K562 (cell line): ENCODE results near the gene TRMT1. TPM values are rescaled to one million over a fixed set of nuclear protein-coding genes. Genes with fewer than 3 reads are reported as not detected.

Experiments
- AFF1 ChIP-seq, 2 experiments: fragments of 450-650 bp; IDR thresholded peaks; 2 replicates each; pipeline ENCODE4 v1.6.1; 2018; ENCODE audit warnings: mild to moderate bottlenecking in 2 of 2, low read depth in 1 of 2; ENCODE audit not compliant: partially characterized antibody in 2 of 2
- CHD1 ChIP-seq: fragments of 200-600 bp; sonication (generic); IDR thresholded peaks from one replicate; pipeline ENCODE4 v1.6.1; 2012; ENCODE audit warnings: mild to moderate bottlenecking, moderate library complexity, low read length, inconsistent platforms
- E2F6 ChIP-seq, 2 experiments: IDR thresholded peaks; 2 replicates each; pipeline ENCODE4 v1.6.1; 2011; ENCODE audit warnings: borderline replicate concordance in 1 of 2, control low read depth in 1 of 2, low read depth in 1 of 2, low read length in 1 of 2, mild to moderate bottlenecking in 1 of 2, mixed read lengths in 1 of 2, moderate library complexity in 1 of 2; ENCODE audit not compliant: insufficient read depth in 1 of 2, insufficient read length in 1 of 2, poor library complexity in 1 of 2, severe bottlenecking in 1 of 2; ENCODE audit errors: extremely low read depth in 1 of 2
- ELF1 ChIP-seq: fragments of 200-800 bp; sonication (Bioruptor generic); IDR thresholded peaks from 2 replicates; pipeline ENCODE4 v1.6.1; 2016; ENCODE audit warnings: missing genetic modification characterization, missing compliant biosample characterization
- ELF2 ChIP-seq: fragments of 250-450 bp; sonication (Bioruptor Pico); IDR thresholded peaks from 2 replicates; pipeline ENCODE4 v1.5.0; 2021; ENCODE audit warnings: mild to moderate bottlenecking
- ELK1 ChIP-seq: sonication (generic); formaldehyde crosslinking; IDR thresholded peaks from 2 replicates; pipeline ENCODE4 v1.8.1; 2022; ENCODE audit warnings: missing genetic modification reagents
- FOSL1 ChIP-seq: fragments of 200-800 bp; sonication (Bioruptor generic); conservative IDR thresholded peaks from 2 replicates; pipeline ENCODE4 v1.6.1; 2016; ENCODE audit warnings: missing genetic modification characterization, missing compliant biosample characterization
- IRF9 ChIP-seq: fragments of 450-650 bp; IDR thresholded peaks from 2 replicates; pipeline ENCODE4 v1.6.1; 2016; ENCODE audit warnings: missing biosample characterization, missing genetic modification characterization
- MBD2 ChIP-seq: sonication (generic); IDR thresholded peaks from 2 replicates; pipeline ENCODE4 v1.6.1; 2016; ENCODE audit warnings: low read depth, borderline replicate concordance
- MXD1 ChIP-seq: fragments of 250-450 bp; sonication (Bioruptor Pico); IDR thresholded peaks from 2 replicates; pipeline ENCODE4 v1.8.0; 2021; ENCODE audit warnings: borderline replicate concordance, mild to moderate bottlenecking, moderate library complexity; ENCODE audit not compliant: poor library complexity, severe bottlenecking
- NCOA1 ChIP-seq: fragments of 450-650 bp; IDR thresholded peaks from 2 replicates; pipeline ENCODE4 v1.6.1; 2016; ENCODE audit warnings: low read depth
- NCOA6 ChIP-seq: fragments of 450-650 bp; IDR thresholded peaks from 2 replicates; pipeline ENCODE4 v1.6.1; 2017; ENCODE audit warnings: mild to moderate bottlenecking
- NFATC3 ChIP-seq: fragments of 450-650 bp; IDR thresholded peaks from 2 replicates; pipeline ENCODE4 v1.6.1; 2017; ENCODE audit warnings: mild to moderate bottlenecking
- NUFIP1 ChIP-seq: fragments of 450-650 bp; IDR thresholded peaks from 2 replicates; pipeline ENCODE4 v1.6.1; 2018; ENCODE audit not compliant: partially characterized antibody
- TRIM28 ChIP-seq: fragments of 450-650 bp; IDR thresholded peaks from 2 replicates; pipeline ENCODE4 v1.6.1; 2017
- YY1 ChIP-seq, 3 experiments: IDR thresholded peaks; 2 replicates each; pipeline ENCODE4 v1.6.1; 2011; ENCODE audit warnings: low read length in 2 of 3, mild to moderate bottlenecking in 2 of 3, moderate library complexity in 2 of 3, borderline replicate concordance in 1 of 3, control low read depth in 1 of 3, low read depth in 1 of 3; ENCODE audit not compliant: insufficient read depth in 3 of 3, insufficient replicate concordance in 2 of 3, control insufficient read depth in 1 of 3, insufficient read length in 1 of 3; ENCODE audit errors: extremely low read depth in 1 of 3
- ZFX ChIP-seq: sonication (generic); formaldehyde crosslinking; IDR thresholded peaks from 2 replicates; pipeline ENCODE4 v1.8.0; 2022; ENCODE audit warnings: mild to moderate bottlenecking, missing genetic modification reagents, moderate library complexity
- ZNF707 ChIP-seq: fragments of 250-450 bp; sonication (Bioruptor Pico); conservative IDR thresholded peaks from 2 replicates; pipeline ENCODE4 v1.8.0; 2022; ENCODE audit warnings: inconsistent platforms, mild to moderate bottlenecking, moderate library complexity
- ZZZ3 ChIP-seq: fragments of 450-650 bp; IDR thresholded peaks from 2 replicates; pipeline ENCODE4 v1.6.1; 2016; ENCODE audit warnings: antibody characterized with exemption, mild to moderate bottlenecking, moderate library complexity
- polyA plus RNA-seq, 8 experiments: library from polyadenylated mRNA; depleted of rRNA in 4 of 8; stranded (reverse) in 5 of 8; unstranded in 3 of 8; fragments of >200 nt; fragmentation: Nextera tagmentation in 2 of 8; fragmentation: Illumina TruSeq in 1 of 8; extraction: Ambion mirVana in 2 of 8; extraction: Trizol in 1 of 8; gene quantifications; 2 replicates each; pipeline versions ENCODE4 v1.2.1 to v1.2.3, GENCODE V29; 2011 to 2014; ENCODE audit warnings: inconsistent platforms in 1 of 8, missing spikeins in 1 of 8
- total RNA-seq, 7 experiments: library from RNA; depleted of rRNA in 6 of 7; stranded (reverse); fragments of >200 nt in 6 of 7; fragmentation: Illumina TruSeq in 2 of 7; extraction: Trizol in 2 of 7; gene quantifications; 2 replicates each; pipeline versions ENCODE4 v1.2.1 to v1.2.3, GENCODE V29; 2011 to 2021; ENCODE audit warnings: low replicate concordance in 1 of 7

TRMT1 gene
- total and polyA plus RNA-seq, 9 of the 15 experiments (the other 6 are each of a cell fraction or from before 2014, with no cell fraction given): 5.8 to 158 (median 54.3) TPM

GRCh38 chr19:13152356-13152973, 35.9 kb upstream of the TRMT1 start (continued):
- TF ChIP-seq YY1 (IDR thresholded peaks at IDR 0.05; ENCODE audit: borderline replicate concordance in 1 of 3, control insufficient read depth in 1 of 3, extremely low read depth in 1 of 3, insufficient read depth in 3 of 3, insufficient read length in 1 of 3, insufficient replicate concordance in 2 of 3, low read depth in 1 of 3, low read length in 2 of 3) (no peak), AFF1 (IDR thresholded peaks at IDR 0.05; ENCODE audit: low read depth in 1 of 2, partially characterized antibody in 2 of 2) (no peak), NFATC3 (no peak), NUFIP1 (no peak), MXD1 (CRISPR knock-in tag) (no peak), ZNF707 (CRISPR knock-in tag) (no peak), ELK1 (no peak), MBD2 (no peak), FOSL1 (0 out of 2 replicates have a peak, but pooled peaks have one; percentile 8), ELF2 (no peak; the same call in 1 of the 2 replicates), TRIM28 (no peak), ZFX (peak; percentile 83), ELF1 (tag) (no peak), NCOA1 (no peak), IRF9 (no peak), ZZZ3 (no peak), NCOA6 (no peak), CHD1 (peak; percentile 85), E2F6 (IDR thresholded peaks at IDR 0.05; ENCODE audit: borderline replicate concordance in 1 of 2, extremely low read depth in 1 of 2, insufficient read depth in 1 of 2, insufficient read length in 1 of 2, low read depth in 1 of 2, low read length in 1 of 2, poor library complexity in 1 of 2, severe bottlenecking in 1 of 2) (no peak)
